AG04450 (cell line): Measurements from ENCODE around the gene TMBIM4. TPM values are rescaled to one million over a fixed set of nuclear protein-coding genes. Genes with fewer than 3 reads are reported as not detected.

Experiments used
- CTCF ChIA-PET: fragments of 300-600, 350-600 bp; formaldehyde crosslinking; extraction: SDS; loops from one replicate; lab custom pipeline; 2022; ENCODE audit warnings: antibody characterized with exemption, inconsistent platforms; lab: Charles Lee
- POLR2A ChIA-PET: fragments of 350-600 bp; formaldehyde crosslinking; extraction: SDS; loops from one replicate; lab custom pipeline; 2021; ENCODE audit warnings: antibody characterized with exemption, inconsistent platforms; lab: Yijun Ruan, JAX
- DNase-seq: peaks from one replicate; pipeline ENCODE4 v3.0.0-alpha.2; 2011; ENCODE audit warnings: low read depth, low spot score
- H3K27ac ChIP-seq: one replicate; pipeline ENCODE4 v1.5.1; 2012; ENCODE audit warnings: low read depth, low read length, control low read depth
- H3K27me3 ChIP-seq: one replicate; pipeline ENCODE4 v1.6.0; 2012; ENCODE audit warnings: low read length; ENCODE audit not compliant: control insufficient read depth, insufficient read depth
- H3K4me3 ChIP-seq: 2 replicates; pipeline ENCODE4 v1.5.1; 2011; ENCODE audit warnings: mild to moderate bottlenecking, low read depth, low read length, control low read depth
- H3K9me3 ChIP-seq: 2 replicates; pipeline ENCODE4 v1.5.1; 2012; ENCODE audit warnings: low read length; ENCODE audit not compliant: control insufficient read depth, insufficient read depth
- polyA plus RNA-seq: library from polyadenylated mRNA; depleted of rRNA; stranded (reverse); fragments of >200 nt; gene quantifications from 2 replicates; pipeline ENCODE4 v1.2.3, GENCODE V29; 2011
- TF ChIP-seq, protein P1 (sequence below): IDR thresholded peaks from 2 replicates; pipeline ENCODE4 v1.5.1; 2011; ENCODE audit warnings: low read depth, low read length, control low read depth, inconsistent platforms

TMBIM4 gene
- polyA plus RNA-seq, 1 experiment = 140 TPM

GRCh38 chr12:66154776-66155175, 15.0 kb downstream of the TMBIM4 start:
- CTCF ChIA-PET = interaction anchor here (2.3 kb wide), 1 partner anchor 10 kb away, joined by 5 read pairs; no protein-coding TSS in a partner anchor
- Histone ChIP-seq H3K27ac (no peak overlapping the region), H3K4me3 (no peak overlapping the region)

DNA sequence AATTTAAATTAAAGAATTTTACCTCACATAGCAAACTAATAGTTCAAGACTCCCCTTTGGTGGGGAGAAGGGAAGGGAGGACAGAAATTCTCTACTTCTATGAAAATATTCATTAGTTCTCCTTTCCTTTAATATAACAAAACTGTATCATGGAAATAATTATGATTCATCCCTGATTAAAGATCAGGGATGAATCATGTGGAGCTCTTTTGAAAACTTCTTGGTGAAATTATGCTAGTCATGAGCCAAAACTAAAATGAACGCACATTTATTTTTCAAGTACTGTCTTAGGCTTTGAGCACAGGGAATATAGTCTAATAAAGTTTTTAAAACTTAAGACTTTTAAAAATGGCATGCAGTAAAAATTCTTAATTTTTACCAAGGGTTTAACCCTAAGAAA, 17.1 kb downstream of the TMBIM4 start:
- ChIA-PET POLR2A (no interaction called here), CTCF (no interaction called here)
- no peaks in the 10 kb centered on the region for H3K27me3 ChIP-seq
- TF ChIP-seq, protein P1, sequence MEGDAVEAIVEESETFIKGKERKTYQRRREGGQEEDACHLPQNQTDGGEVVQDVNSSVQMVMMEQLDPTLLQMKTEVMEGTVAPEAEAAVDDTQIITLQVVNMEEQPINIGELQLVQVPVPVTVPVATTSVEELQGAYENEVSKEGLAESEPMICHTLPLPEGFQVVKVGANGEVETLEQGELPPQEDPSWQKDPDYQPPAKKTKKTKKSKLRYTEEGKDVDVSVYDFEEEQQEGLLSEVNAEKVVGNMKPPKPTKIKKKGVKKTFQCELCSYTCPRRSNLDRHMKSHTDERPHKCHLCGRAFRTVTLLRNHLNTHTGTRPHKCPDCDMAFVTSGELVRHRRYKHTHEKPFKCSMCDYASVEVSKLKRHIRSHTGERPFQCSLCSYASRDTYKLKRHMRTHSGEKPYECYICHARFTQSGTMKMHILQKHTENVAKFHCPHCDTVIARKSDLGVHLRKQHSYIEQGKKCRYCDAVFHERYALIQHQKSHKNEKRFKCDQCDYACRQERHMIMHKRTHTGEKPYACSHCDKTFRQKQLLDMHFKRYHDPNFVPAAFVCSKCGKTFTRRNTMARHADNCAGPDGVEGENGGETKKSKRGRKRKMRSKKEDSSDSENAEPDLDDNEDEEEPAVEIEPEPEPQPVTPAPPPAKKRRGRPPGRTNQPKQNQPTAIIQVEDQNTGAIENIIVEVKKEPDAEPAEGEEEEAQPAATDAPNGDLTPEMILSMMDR = no peak
- DNase-seq = no peak
- no peak overlapping the region for H3K27ac ChIP-seq
- H3K4me3 ChIP-seq = no peak overlapping the region
- H3K9me3 ChIP-seq = no peaks in the 10 kb centered on the region

More at GRCh38 chr12:66154776-66155175, 15.0 kb downstream of the TMBIM4 start:
- no peaks in the 10 kb centered on the region for H3K9me3 ChIP-seq
- H3K27me3 ChIP-seq = no peaks in the 10 kb centered on the region
- DNase-seq = no peak
- POLR2A ChIA-PET = no interaction called here
- TF ChIP-seq, protein P1 = no peak

GRCh38 chr12:66149702-66150398, 19.9 kb downstream of the TMBIM4 start:
- TF ChIP-seq, protein P1 = 0 out of 2 replicates have a peak, but pooled peaks have one; percentile 22
- Histone ChIP-seq H3K9me3 (no peaks in the 10 kb centered on the region), H3K27ac (no peak overlapping the region), H3K4me3 (no peak overlapping the region), H3K27me3 (no peaks in the 10 kb centered on the region)
- ChIA-PET POLR2A (no interaction called here), CTCF (interaction anchor here (0.6 to 2.1 kb wide), 10 partner anchors 9 to 544 kb away, joined by 3 to 7 read pairs (median 4); partner anchors contain the start of gene TMBIM4)
- no peak for DNase-seq

GRCh38 chr12:66144791-66145754, 24.7 kb downstream of the TMBIM4 start:
- no peak overlapping the region for H3K4me3 ChIP-seq
- H3K9me3 ChIP-seq = peaks cover 2% of the 10 kb centered on the region; the same call in 1 of the 2 replicates
- ChIA-PET POLR2A (interaction anchor here (0.6 to 1.5 kb wide), 2 partner anchors 24 to 97 kb away, joined by 3 to 10 read pairs; partner anchors contain the start of gene TMBIM4), CTCF (interaction anchor here (0.6 to 2.8 kb wide), 15 partner anchors 11 to 887 kb away, joined by 3 to 19 read pairs (median 4); partner anchors contain the start of genes HELB and TMBIM4)
- TF ChIP-seq, protein P1 = peak; percentile 58
- no peak overlapping the region for H3K27ac ChIP-seq
- H3K27me3 ChIP-seq = no peaks in the 10 kb centered on the region
- DNase-seq = no peak
